ACC112 (cell line): ENCODE measurements around the gene DPM3.

ENCODE experiments used
- H2AFZ ChIP-seq: fragments of 200-600 bp; sonication (generic); one replicate; pipeline ENCODE4 v1.6.0; 2017; ENCODE audit warnings: antibody characterized with exemption, low read length; ENCODE audit not compliant: unreplicated experiment
- H3K27ac ChIP-seq: fragments of 200-600 bp; sonication (generic); 2 replicates; pipeline ENCODE4 v1.5.1; 2014; ENCODE audit warnings: low read depth, mild to moderate bottlenecking, antibody characterized with exemption, low read length, moderate library complexity
- H3K27me3 ChIP-seq: fragments of 200-600 bp; sonication (generic); 2 replicates; pipeline ENCODE4 v1.6.1; 2014; ENCODE audit warnings: mild to moderate bottlenecking, antibody characterized with exemption, low read length, moderate library complexity, mixed read lengths; ENCODE audit not compliant: insufficient read depth
- H3K36me3 ChIP-seq: fragments of 200-600 bp; sonication (generic); 2 replicates; pipeline ENCODE4 v1.6.1; 2016; ENCODE audit warnings: mild to moderate bottlenecking, antibody characterized with exemption, low read length, moderate library complexity, mixed read lengths; ENCODE audit not compliant: insufficient read depth
- H3K4me1 ChIP-seq: fragments of 200-600 bp; sonication (generic); one replicate; pipeline ENCODE4 v1.6.1; 2016; ENCODE audit warnings: low read length, mixed read lengths; ENCODE audit not compliant: insufficient read depth, unreplicated experiment, control insufficient read depth
- H3K4me3 ChIP-seq: fragments of 200-600 bp; sonication (generic); 2 replicates; pipeline ENCODE4 v1.5.1; 2014; ENCODE audit warnings: mild to moderate bottlenecking, low read depth, low read length
- H3K79me2 ChIP-seq: fragments of 200-600 bp; sonication (generic); one replicate; pipeline ENCODE4 v1.6.0; 2016; ENCODE audit warnings: low read length; ENCODE audit not compliant: control insufficient read depth, unreplicated experiment, insufficient read depth

Gene DPM3

GRCh38 chr1:155182052-155182550 is 41.8 kb upstream of the DPM3 start:
- Histone ChIP-seq H3K27ac (no peak overlapping the region), H3K4me1 (no peaks in the 10 kb centered on the region), H3K36me3 (no peaks in the 10 kb centered on the region; the same call in 1 of the 2 replicates), H3K4me3 (no peak overlapping the region), H3K79me2 (no peaks in the 10 kb centered on the region), H3K27me3 (no peaks in the 10 kb centered on the region), H2AFZ (no peak overlapping the region)

- H3K36me3 ChIP-seq = no peaks in the 10 kb centered on the region; the same call in 1 of the 2 replicates
- H3K4me1 ChIP-seq = no peaks in the 10 kb centered on the region
- H3K27ac ChIP-seq = no peak overlapping the region
- H3K4me3 ChIP-seq = no peak overlapping the region
- no peaks in the 10 kb centered on the region for H3K27me3 ChIP-seq
- H2AFZ ChIP-seq = no peak overlapping the region
- H3K79me2 ChIP-seq = no peaks in the 10 kb centered on the region
Observed at GRCh38 chr1:155181371-155182051, 41.2 kb upstream of the DPM3 start.

- Histone ChIP-seq H3K4me1 (no peaks in the 10 kb centered on the region), H3K79me2 (peaks cover under 1% of the 10 kb centered on the region), H3K27ac (no peak overlapping the region), H3K36me3 (no peaks in the 10 kb centered on the region; the same call in 1 of the 2 replicates), H2AFZ (no peak overlapping the region), H3K27me3 (no peaks in the 10 kb centered on the region), H3K4me3 (no peak overlapping the region)
Observed at GRCh38 chr1:155179112-155180031, 39.0 kb upstream of the DPM3 start.

- Histone ChIP-seq H3K27ac (no peak overlapping the region), H3K4me3 (no peak overlapping the region), H3K27me3 (no peaks in the 10 kb centered on the region), H3K4me1 (no peaks in the 10 kb centered on the region), H3K36me3 (no peaks in the 10 kb centered on the region; the same call in 1 of the 2 replicates), H3K79me2 (peaks cover 6% of the 10 kb centered on the region), H2AFZ (no peak overlapping the region)
Observed at GRCh38 chr1:155178441-155179111, 38.2 kb upstream of the DPM3 start.

- Histone ChIP-seq H2AFZ (no peak overlapping the region), H3K4me1 (no peaks in the 10 kb centered on the region), H3K36me3 (no peaks in the 10 kb centered on the region; the same call in 1 of the 2 replicates), H3K4me3 (no peak overlapping the region), H3K27me3 (no peaks in the 10 kb centered on the region), H3K27ac (no peak overlapping the region), H3K79me2 (peaks cover 6% of the 10 kb centered on the region)
Observed at GRCh38 chr1:155177918-155178281, 37.6 kb upstream of the DPM3 start.

- H3K27ac ChIP-seq = no peak overlapping the region
- no peaks in the 10 kb centered on the region; the same call in 1 of the 2 replicates for H3K36me3 ChIP-seq
- peaks cover 11% of the 10 kb centered on the region for H3K79me2 ChIP-seq
- H3K4me3 ChIP-seq = no peak overlapping the region
- peaks cover under 1% of the 10 kb centered on the region for H3K4me1 ChIP-seq
- no peaks in the 10 kb centered on the region for H3K27me3 ChIP-seq
- H2AFZ ChIP-seq = no peak overlapping the region
Observed at GRCh38 chr1:155177192-155177917, 37.0 kb upstream of the DPM3 start.

GRCh38 chr1:155176544-155177071 is 36.3 kb upstream of the DPM3 start:
- peaks cover 6% of the 10 kb centered on the region for H3K4me1 ChIP-seq
- H3K27ac ChIP-seq = no peak overlapping the region
- H2AFZ ChIP-seq = no peak overlapping the region
- no peaks in the 10 kb centered on the region for H3K27me3 ChIP-seq
- no peak overlapping the region for H3K4me3 ChIP-seq
- no peaks in the 10 kb centered on the region; the same call in 1 of the 2 replicates for H3K36me3 ChIP-seq
- H3K79me2 ChIP-seq = peaks cover 18% of the 10 kb centered on the region

- H3K27ac ChIP-seq = no peak overlapping the region
- peaks cover 6% of the 10 kb centered on the region for H3K4me1 ChIP-seq
- H3K4me3 ChIP-seq = no peak overlapping the region
- H2AFZ ChIP-seq = no peak overlapping the region
- H3K27me3 ChIP-seq = no peaks in the 10 kb centered on the region
- peaks cover 23% of the 10 kb centered on the region for H3K79me2 ChIP-seq
- H3K36me3 ChIP-seq = no peaks in the 10 kb centered on the region; the same call in 1 of the 2 replicates
Observed at GRCh38 chr1:155175927-155176371, 35.6 kb upstream of the DPM3 start.

- H3K4me1 ChIP-seq = peaks cover 6% of the 10 kb centered on the region
- H2AFZ ChIP-seq = no peak overlapping the region
- no peaks in the 10 kb centered on the region for H3K27me3 ChIP-seq
- H3K36me3 ChIP-seq = no peaks in the 10 kb centered on the region; the same call in 1 of the 2 replicates
- peaks cover 23% of the 10 kb centered on the region for H3K79me2 ChIP-seq
- peak overlapping the region; percentile 83 for H3K4me3 ChIP-seq
- no peak overlapping the region for H3K27ac ChIP-seq
Observed at GRCh38 chr1:155175281-155175926, 35.1 kb upstream of the DPM3 start.
